Type B pancreatic cell (in vitro differentiated cells): ENCODE data around the gene ADAM10. TPM values are rescaled to one million over a fixed set of nuclear protein-coding genes. Genes with fewer than 3 reads are reported as not detected.

ENCODE experiments used
- DNase-seq: peaks from one replicate; pipeline ENCODE4 v3.0.0; 2021; ENCODE audit warnings: mixed read lengths; ENCODE audit not compliant: unreplicated experiment; ENCODE audit errors: extremely low spot score
- H3K27ac Mint-ChIP-seq: 2 replicates; pipeline ENCODE4 v1.8.0; 2021; ENCODE audit warnings: mild to moderate bottlenecking, mixed read lengths
- H3K27me3 Mint-ChIP-seq: 2 replicates; pipeline ENCODE4 v1.8.0; 2021; ENCODE audit warnings: mixed read lengths
- H3K36me3 Mint-ChIP-seq: 2 replicates; pipeline ENCODE4 v1.8.0; 2021; ENCODE audit warnings: mixed read lengths
- H3K4me1 Mint-ChIP-seq: one replicate; pipeline ENCODE4 v1.8.0; 2021; ENCODE audit warnings: mixed read lengths; ENCODE audit not compliant: unreplicated experiment
- H3K4me3 Mint-ChIP-seq: 2 replicates; pipeline ENCODE4 v1.8.0; 2021; ENCODE audit warnings: mild to moderate bottlenecking, mixed read lengths
- H3K9me3 Mint-ChIP-seq: 2 replicates; pipeline ENCODE4 v1.8.0; 2021; ENCODE audit warnings: mixed read lengths
- CTCF ChIP-seq: fragments of 200-600 bp; sonication (generic); conservative IDR thresholded peaks from 2 replicates; pipeline ENCODE4 v1.5.0; 2021; ENCODE audit warnings: antibody characterized with exemption, mild to moderate bottlenecking
- total RNA-seq: library from RNA; stranded (reverse); gene quantifications from 2 replicates; pipeline ENCODE4 v1.2.1, GENCODE V29; 2021; ENCODE audit warnings: low replicate concordance

The ADAM10 gene
- total RNA-seq, 1 donor from 2014 or later: 228 TPM

DNA sequence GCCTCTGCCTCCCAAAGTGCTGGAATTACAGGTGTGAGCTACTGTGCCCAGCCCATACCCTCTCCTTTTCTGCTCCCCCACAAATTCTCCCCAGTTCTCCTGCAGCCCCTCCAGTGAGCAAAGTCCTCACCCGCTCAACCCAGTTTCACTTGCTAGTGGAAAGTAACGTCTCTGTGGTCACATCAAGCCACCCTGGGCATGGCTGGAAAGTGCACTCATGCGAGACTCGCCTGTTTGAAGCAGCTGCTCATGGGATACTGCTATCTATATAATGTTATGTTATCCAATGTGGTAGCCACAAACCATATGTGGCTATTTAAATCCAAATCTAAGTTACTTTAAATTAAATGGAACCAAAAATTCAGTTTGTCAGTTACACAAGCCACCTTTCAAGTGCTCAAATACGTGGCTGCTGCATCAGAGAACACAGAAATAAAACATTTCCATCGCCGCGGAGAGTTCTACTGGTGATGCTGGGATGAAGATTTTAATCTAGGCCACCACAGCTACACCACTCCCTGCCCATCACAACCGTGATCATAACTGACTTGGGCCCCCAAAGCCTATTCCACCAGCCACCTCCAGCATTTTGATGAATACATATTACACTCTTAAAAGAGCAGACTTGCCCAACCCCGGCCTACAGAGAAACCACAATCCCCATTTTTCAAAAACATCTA lies 198.3 kb downstream of the ADAM10 start:
- Mint-ChIP-seq H3K27ac (peak overlapping the region; percentile 93), H3K4me3 (peak overlapping the region; percentile 52), H3K4me1 (peaks cover 44% of the 10 kb centered on the region), H3K9me3 (no peaks in the 10 kb centered on the region), H3K36me3 (no peaks in the 10 kb centered on the region), H3K27me3 (no peaks in the 10 kb centered on the region)
- DNase-seq: no peak
- no peak for TF ChIP-seq CTCF

GRCh38 chr15:58549785-58550074 lies 199.8 kb downstream of the ADAM10 start:
- no peak for DNase-seq
- TF ChIP-seq CTCF: no peak
- no peak overlapping the region for H3K4me3 Mint-ChIP-seq
- H3K36me3 Mint-ChIP-seq: no peaks in the 10 kb centered on the region
- no peaks in the 10 kb centered on the region for H3K9me3 Mint-ChIP-seq
- H3K27me3 Mint-ChIP-seq: no peaks in the 10 kb centered on the region
- H3K4me1 Mint-ChIP-seq: peaks cover 32% of the 10 kb centered on the region
- peak overlapping the region; percentile 24 for H3K27ac Mint-ChIP-seq

GRCh38 chr15:58549013-58549784 lies 200.3 kb downstream of the ADAM10 start:
- Mint-ChIP-seq H3K27ac (peak overlapping the region; percentile 33), H3K9me3 (no peaks in the 10 kb centered on the region), H3K36me3 (no peaks in the 10 kb centered on the region), H3K4me3 (no peak overlapping the region), H3K27me3 (no peaks in the 10 kb centered on the region), H3K4me1 (peaks cover 31% of the 10 kb centered on the region)
- TF ChIP-seq CTCF: no peak
- DNase-seq: no peak

DNA sequence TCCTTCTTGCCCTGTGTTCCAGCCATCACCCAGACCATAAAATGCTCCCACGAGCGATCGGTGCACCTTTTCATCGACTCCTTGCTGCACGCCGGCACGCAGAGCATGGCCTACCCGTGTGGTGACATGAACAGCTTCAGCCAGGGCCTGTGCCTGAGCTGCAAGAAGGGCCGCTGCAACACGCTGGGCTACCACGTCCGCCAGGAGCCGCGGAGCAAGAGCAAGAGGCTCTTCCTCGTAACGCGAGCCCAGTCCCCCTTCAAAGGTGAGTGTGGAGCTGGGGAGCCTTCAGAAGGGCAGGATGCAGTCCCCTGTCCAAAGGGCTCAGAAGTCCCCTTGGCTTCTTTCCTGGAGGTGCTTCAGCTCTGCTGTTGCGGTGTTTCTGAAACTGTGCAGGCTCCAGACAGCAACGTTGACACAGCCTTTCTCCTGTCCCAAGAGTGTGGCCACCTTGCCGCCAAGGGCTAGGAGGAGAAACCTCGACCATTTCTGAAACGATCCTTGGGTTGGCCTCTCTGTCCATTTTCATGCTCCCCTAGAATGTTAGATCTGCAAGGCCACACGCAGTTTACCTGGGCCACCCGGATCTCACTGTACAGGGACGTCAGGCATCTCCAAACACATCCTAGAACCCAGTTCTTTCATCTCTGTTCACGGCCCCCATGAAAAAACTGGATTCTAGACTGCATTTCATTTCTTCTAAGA lies 201.0 kb downstream of the ADAM10 start:
- no peak for DNase-seq
- H3K9me3 Mint-ChIP-seq: no peaks in the 10 kb centered on the region
- peak overlapping the region; percentile 33 for H3K27ac Mint-ChIP-seq
- H3K27me3 Mint-ChIP-seq: no peaks in the 10 kb centered on the region
- H3K36me3 Mint-ChIP-seq: no peaks in the 10 kb centered on the region
- H3K4me3 Mint-ChIP-seq: no peak overlapping the region
- peaks cover 27% of the 10 kb centered on the region for H3K4me1 Mint-ChIP-seq
- TF ChIP-seq CTCF: no peak

DNA sequence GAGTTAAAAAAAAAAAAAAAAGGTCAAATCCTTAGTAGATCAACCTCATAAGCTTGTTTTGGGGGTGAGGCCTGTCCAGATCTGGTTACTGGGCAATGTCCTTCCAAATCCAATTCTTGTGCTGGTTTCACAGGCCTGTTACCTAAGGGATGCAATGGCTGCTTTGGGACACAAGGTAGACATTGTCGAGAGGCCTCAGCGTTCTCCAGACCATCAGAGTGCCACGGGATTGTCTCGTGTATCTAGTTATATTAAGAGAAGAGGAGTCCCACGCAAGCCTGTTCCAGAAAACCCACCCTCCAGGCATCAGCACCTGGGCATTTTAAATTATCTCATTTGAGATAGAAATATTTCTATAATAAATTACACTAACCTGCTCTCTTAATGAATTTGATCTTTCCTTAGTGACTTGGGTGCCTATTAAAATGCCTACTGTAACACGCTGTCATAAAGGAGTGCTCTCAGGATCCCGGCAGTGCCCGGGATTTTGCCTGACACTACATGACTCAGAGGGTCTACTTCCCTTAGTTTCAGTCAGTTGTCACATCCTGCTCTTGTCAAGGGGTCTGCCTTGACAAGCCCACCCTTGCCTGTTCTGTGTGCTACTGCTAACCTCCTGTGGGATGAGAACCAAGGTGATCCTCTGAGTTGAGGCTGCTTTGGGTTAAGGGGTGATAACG lies 201.7 kb downstream of the ADAM10 start:
- Mint-ChIP-seq H3K27me3 (no peaks in the 10 kb centered on the region), H3K4me1 (peaks cover 27% of the 10 kb centered on the region), H3K36me3 (no peaks in the 10 kb centered on the region), H3K4me3 (no peak overlapping the region), H3K9me3 (no peaks in the 10 kb centered on the region), H3K27ac (no peak overlapping the region)
- TF ChIP-seq CTCF: no peak
- no peak for DNase-seq
